Motor neuron (in vitro differentiated cells): Measurements from ENCODE around the gene PSMA4. TPM values are rescaled to one million over a fixed set of nuclear protein-coding genes. Genes with fewer than 3 reads are reported as not detected.

Experiments
- total RNA-seq, 8 experiments: library from RNA; unstranded; fragments of 300-600 nt; gene quantifications; 2 replicates each; pipeline versions ENCODE4 v1.2.3 to v1.2.4, GENCODE V29; 2022

The PSMA4 gene
- total RNA-seq, 8 experiments from 2014 or later = 181 to 384 (median 262) TPM

Other genes starting within 250 kb of the PSMA4 start
- 10 to 100 TPM; 39.4 to 67.6 (median 54.7) TPM for gene SKIC8, start 240.8 kb upstream of the PSMA4 start, total RNA-seq
- 1,000 to 10,000 TPM in 1 of 8 experiments, 100 to 1,000 TPM in 5, 1 to 10 TPM in 1, not detected in 1; 7.7 to 1,434 (median 472) TPM for gene CRABP1, start 200.1 kb upstream of the PSMA4 start, total RNA-seq
- 10 to 100 TPM; 27.1 to 74.6 (median 33.3) TPM for gene IREB2, start 102.2 kb upstream of the PSMA4 start, total RNA-seq
- 1 to 10 TPM in 6 of 8 experiments, under 1 TPM in 2; 0.43 to 5.8 (median 3.6) TPM for gene HYKK, start 32.9 kb upstream of the PSMA4 start, total RNA-seq
- gene CHRNA5, start 25.1 kb downstream of the PSMA4 start, total RNA-seq = 1 to 10 TPM in 7 of 8 experiments, under 1 TPM in 1; 0.81 to 7.6 (median 4.0) TPM
- gene CHRNA3, start 80.6 kb downstream of the PSMA4 start, total RNA-seq = 10 to 100 TPM in 4 of 8 experiments, 1 to 10 TPM in 3, under 1 TPM in 1; 0.20 to 57.4 (median 11.1) TPM
- gene CHRNB4, start 100.8 kb downstream of the PSMA4 start, total RNA-seq = 1 to 10 TPM in 6 of 8 experiments, under 1 TPM in 2; 0.31 to 8.7 (median 3.4) TPM